IMR-90 (cell line): ENCODE data around the gene GDNF. TPM values are rescaled to one million over a fixed set of nuclear protein-coding genes. Genes with fewer than 3 reads are reported as not detected.

ENCODE experiments used
- ATAC-seq: fragments of 200-7000 bp; cut with Tn5 transposase; 2 replicates; pipeline ENCODE4 v1.9.1; 2020; ENCODE audit warnings: low read depth, mild to moderate bottlenecking, moderate library complexity
- BruUV-seq: library from RNA; stranded (reverse); fragments of 400-500 nt; replicated peaks from 2 replicates; lab custom pipeline; 2021; lab: Mats Ljungman, UMichigan
- CTCF ChIA-PET: fragments of 300-600 bp; formaldehyde crosslinking; extraction: SDS; loops from one replicate; lab custom pipeline; 2021; ENCODE audit warnings: antibody characterized with exemption; lab: Yijun Ruan, JAX
- POLR2A ChIA-PET: fragments of 300-600 bp; sonication (Branson Sonifier 250); formaldehyde crosslinking; loops from one replicate; lab custom pipeline; 2022; ENCODE audit warnings: antibody characterized with exemption; ENCODE audit not compliant: unreplicated experiment; lab: Charles Lee
- DNase-seq: peaks from one replicate; pipeline ENCODE4 v3.0.0; 2013
- H2AFZ ChIP-seq: replicated peaks from 2 replicates; pipeline ENCODE3; 2013; ENCODE audit warnings: low read length, mild to moderate bottlenecking; ENCODE audit not compliant: poor library complexity
- H2AK5ac ChIP-seq: 2 replicates; pipeline ENCODE4 v1.6.1; 2013; ENCODE audit warnings: low read depth, low read length, inconsistent platforms
- H2AK9ac ChIP-seq: replicated peaks from 2 replicates; pipeline ENCODE3; 2013; ENCODE audit warnings: mild to moderate bottlenecking, low read depth, low read length, moderate library complexity; ENCODE audit not compliant: poor library complexity
- H2BK120ac ChIP-seq: 2 replicates; pipeline ENCODE4 v1.6.1; 2013; ENCODE audit warnings: low read depth, low read length, inconsistent platforms
- H2BK15ac ChIP-seq: 3 replicates; pipeline ENCODE4 v1.6.1; 2013; ENCODE audit warnings: low read depth, low read length, inconsistent platforms
- H2BK20ac ChIP-seq: 2 replicates; pipeline ENCODE4 v1.6.1; 2013; ENCODE audit warnings: low read depth, mild to moderate bottlenecking, inconsistent platforms, low read length, moderate library complexity
- H2BK5ac ChIP-seq: 2 replicates; pipeline ENCODE4 v1.6.1; 2013; ENCODE audit warnings: mild to moderate bottlenecking, low read depth, low read length, inconsistent platforms; ENCODE audit not compliant: poor library complexity, severe bottlenecking
- H3K14ac ChIP-seq: replicated peaks from 2 replicates; pipeline ENCODE4 v1.6.1; 2013; ENCODE audit warnings: low read depth, low read length, inconsistent platforms
- H3K18ac ChIP-seq: 2 replicates; pipeline ENCODE4 v1.6.1; 2013; ENCODE audit warnings: low read depth, low read length, control low read depth
- H3K23ac ChIP-seq: 2 replicates; pipeline ENCODE4 v1.6.1; 2013; ENCODE audit warnings: low read depth, low read length, inconsistent platforms
- H3K27ac ChIP-seq: 2 replicates; pipeline ENCODE4 v1.5.1; 2013; ENCODE audit warnings: mild to moderate bottlenecking, control low read depth, low read length; ENCODE audit not compliant: insufficient read depth
- H3K27me3 ChIP-seq: 2 replicates; pipeline ENCODE4 v1.6.1; 2013; ENCODE audit warnings: low read length; ENCODE audit not compliant: control insufficient read depth, insufficient read depth
- H3K36me3 ChIP-seq: 2 replicates; pipeline ENCODE4 v1.6.1; 2013; ENCODE audit warnings: low read length, mixed read lengths; ENCODE audit not compliant: control insufficient read depth, insufficient read depth
- H3K4ac ChIP-seq: 2 replicates; pipeline ENCODE4 v1.6.1; 2013; ENCODE audit warnings: low read depth, low read length, inconsistent platforms
- H3K4me1 ChIP-seq: 2 replicates; pipeline ENCODE4 v1.6.1; 2013; ENCODE audit warnings: low read length, mixed read lengths; ENCODE audit not compliant: control insufficient read depth, insufficient read depth
- H3K4me2 ChIP-seq: 2 replicates; pipeline ENCODE4 v1.6.1; 2013; ENCODE audit warnings: low read depth, mild to moderate bottlenecking, control low read depth, low read length, moderate library complexity
- H3K4me3 ChIP-seq: 2 replicates; pipeline ENCODE4 v1.5.1; 2013; ENCODE audit warnings: low read depth, mild to moderate bottlenecking, control low read depth, low read length, moderate library complexity; ENCODE audit not compliant: insufficient read depth
- H3K56ac ChIP-seq: 2 replicates; pipeline ENCODE4 v1.6.1; 2013; ENCODE audit warnings: low read length, inconsistent platforms; ENCODE audit not compliant: insufficient read depth; ENCODE audit errors: extremely low read depth
- H3K79me1 ChIP-seq, 2 experiments: 2 replicates each; pipeline ENCODE4 v1.6.1; 2013; ENCODE audit warnings: low read length in 2 of 2, inconsistent platforms in 1 of 2, low read depth in 1 of 2
- H3K9ac ChIP-seq: 2 replicates; pipeline ENCODE4 v1.6.1; 2013; ENCODE audit warnings: low read depth, low read length, control low read depth
- H3K9me1 ChIP-seq: 2 replicates; pipeline ENCODE4 v1.6.1; 2013; ENCODE audit warnings: low read length, inconsistent platforms; ENCODE audit not compliant: insufficient read depth
- H3K9me3 ChIP-seq: 2 replicates; pipeline ENCODE4 v1.6.1; 2013; ENCODE audit warnings: low read length; ENCODE audit not compliant: control insufficient read depth, insufficient read depth
- H4K20me1 ChIP-seq: 2 replicates; pipeline ENCODE4 v1.6.1; 2013; ENCODE audit warnings: low read length, inconsistent platforms; ENCODE audit not compliant: insufficient read depth
- H4K5ac ChIP-seq: 2 replicates; pipeline ENCODE4 v1.6.1; 2013; ENCODE audit warnings: mild to moderate bottlenecking, low read depth, low read length, control low read depth
- H4K8ac ChIP-seq, 2 experiments: 2 replicates each; pipeline ENCODE4 v1.6.1; 2013; ENCODE audit warnings: low read depth in 2 of 2, low read length in 2 of 2, control low read depth in 1 of 2, inconsistent platforms in 1 of 2
- H4K91ac ChIP-seq: 2 replicates; pipeline ENCODE4 v1.6.1; 2013; ENCODE audit warnings: low read depth, low read length, inconsistent platforms; ENCODE audit not compliant: insufficient read depth
- CEBPB ChIP-seq: IDR thresholded peaks from 2 replicates; pipeline ENCODE4 v1.6.1; 2012; ENCODE audit warnings: low read depth, low read length, improper control_type of control experiment
- RAD21 ChIP-seq: IDR thresholded peaks from 2 replicates; pipeline ENCODE4 v1.6.1; 2012; ENCODE audit warnings: low read length, improper control_type of control experiment
- SMC3 ChIP-seq: fragments of 150-350 bp; IDR thresholded peaks from 2 replicates; pipeline ENCODE4 v1.6.1; 2016; ENCODE audit warnings: low read depth, mild to moderate bottlenecking, antibody characterized with exemption, low read length, moderate library complexity
- WGBS, 2 experiments: methylation state at CpG; one replicate each; pipeline versions ENCODE4 v1.1.5 to v1.1.7; 2013; ENCODE audit warnings: missing lambda C conversion rate in 2 of 2; ENCODE audit not compliant: insufficient read length in 1 of 2; ENCODE audit errors: extremely low coverage in 2 of 2; 5-methylcytosine and 5-hydroxymethylcytosine counted together
- dilution Hi-C: fragments of 300-500 bp; cut with HindIII; formaldehyde crosslinking; loops from one replicate; pipeline ENCODE4 v1.14.3; 2018; ENCODE audit warnings: low sequenced_read_pairs; ENCODE audit not compliant: unreplicated experiment
- in situ Hi-C: fragments of 300-500 bp; cut with MboI; formaldehyde crosslinking; loops from 3 replicates; pipeline ENCODE4 v1.14.3; 2019; ENCODE audit warnings: low sequenced_read_pairs, inconsistent platforms, mixed read lengths
- intact Hi-C: fragments of 100-400 bp; cut with micrococcal nuclease; formaldehyde crosslinking; loops from 2 replicates; pipeline ENCODE4 v1.10.0; 2022
- polyA plus RNA-seq, 3 experiments: library from polyadenylated mRNA; depleted of rRNA; stranded (reverse); fragments of >200 nt; gene quantifications; 2 replicates each; pipeline ENCODE4 v1.2.3, GENCODE V29; 2012; ENCODE audit warnings: low replicate concordance in 1 of 3
- total RNA-seq: library from RNA; depleted of rRNA; stranded (reverse); fragments of >200 nt; gene quantifications from 2 replicates; pipeline ENCODE4 v1.2.3, GENCODE V29; 2012
- TF ChIP-seq, protein P1 (sequence below): fragments of 150-350 bp; IDR thresholded peaks from 2 replicates; pipeline ENCODE4 v1.6.1; 2017; ENCODE audit warnings: mild to moderate bottlenecking, antibody characterized with exemption, low read length, low read depth
- TF ChIP-seq, protein P2 (sequence below): conservative IDR thresholded peaks from 2 replicates; pipeline ENCODE4 v1.5.1; 2012; ENCODE audit warnings: mild to moderate bottlenecking, low read depth, low read length, improper control_type of control experiment

Gene GDNF
- total and polyA plus RNA-seq, 2 of the 4 experiments (the other 2 are of a cell fraction) = 0.18 to 0.82 TPM

DNA sequence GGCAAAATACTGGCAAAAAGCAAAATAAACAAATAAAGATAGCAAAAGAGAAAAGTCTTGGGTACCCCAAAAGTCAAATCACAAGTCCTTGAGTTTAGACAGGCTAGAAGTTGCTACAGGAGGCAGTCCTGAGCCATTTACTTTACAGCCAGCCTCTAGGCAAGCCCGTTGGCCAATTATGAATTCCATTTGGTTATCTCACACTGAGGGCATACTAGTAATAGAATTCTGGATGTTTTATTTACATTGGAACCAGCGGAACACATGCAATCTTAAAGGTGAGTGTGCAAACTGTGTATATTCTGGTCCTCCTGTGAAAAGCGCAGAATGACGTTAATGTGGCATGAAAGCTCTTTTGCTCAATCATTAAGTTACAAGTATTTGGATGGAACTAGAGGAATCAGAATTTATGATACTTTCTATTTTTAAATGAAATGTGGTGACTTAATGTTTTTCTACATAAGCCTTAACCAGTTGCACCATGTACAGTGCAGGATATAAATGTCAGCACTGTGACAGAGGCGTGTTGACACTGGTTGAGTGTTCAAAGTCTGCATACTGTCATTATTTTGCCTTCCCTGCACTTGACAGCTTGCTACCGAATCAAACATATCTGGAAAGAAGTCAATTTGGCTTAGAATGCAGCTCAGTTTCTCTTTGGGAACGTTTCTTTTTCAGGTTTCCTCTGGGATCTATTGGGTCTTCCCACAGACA is 7.9 kb downstream of the GDNF start:
- Histone ChIP-seq H3K4me2 (peak overlapping the region; percentile 62; the same call in 1 of the 2 replicates), H2BK5ac (no peak overlapping the region), H3K23ac (0 out of 2 replicates have a peak overlapping the region, but pooled peaks have one; percentile 45), H4K91ac (no peak overlapping the region; the same call in 1 of the 2 replicates), H3K79me1 (no peaks in the 10 kb centered on the region), H3K4me1 (peaks cover 6% of the 10 kb centered on the region; the same call in 1 of the 2 replicates), H2BK120ac (peak overlapping the region; percentile 11; the same call in 1 of the 2 replicates), H3K4me3 (no peak overlapping the region), H2BK20ac (peak overlapping the region; percentile 62; the same call in 1 of the 2 replicates), H3K27me3 (peaks cover 4% of the 10 kb centered on the region; the same call in 1 of the 2 replicates), H3K9me1 (peaks cover 4% of the 10 kb centered on the region; the same call in 1 of the 2 replicates), H3K18ac (peak overlapping the region; percentile 58; the same call in 1 of the 2 replicates), H3K36me3 (no peaks in the 10 kb centered on the region), H3K9me3 (no peaks in the 10 kb centered on the region), H3K27ac (no peak overlapping the region), H3K14ac (peak overlapping the region; percentile 32; the same call in 1 of the 2 replicates), H2AK5ac (no peak overlapping the region), H2AK9ac (no peak overlapping the region), H4K20me1 (no peaks in the 10 kb centered on the region; the same call in 1 of the 2 replicates), H3K4ac (no peak overlapping the region), H2AFZ (no peak overlapping the region), H4K5ac (no peak overlapping the region), H3K56ac (no peak overlapping the region), H4K8ac (no peak overlapping the region), H3K9ac (no peak overlapping the region), H2BK15ac (0 out of 3 replicates have a peak overlapping the region, but pooled peaks have one; percentile 14)
- peak; percentile 27 for TF ChIP-seq RAD21
- peak; percentile 75 for TF ChIP-seq CEBPB
- no peak for TF ChIP-seq SMC3
- TF ChIP-seq, protein P1, sequence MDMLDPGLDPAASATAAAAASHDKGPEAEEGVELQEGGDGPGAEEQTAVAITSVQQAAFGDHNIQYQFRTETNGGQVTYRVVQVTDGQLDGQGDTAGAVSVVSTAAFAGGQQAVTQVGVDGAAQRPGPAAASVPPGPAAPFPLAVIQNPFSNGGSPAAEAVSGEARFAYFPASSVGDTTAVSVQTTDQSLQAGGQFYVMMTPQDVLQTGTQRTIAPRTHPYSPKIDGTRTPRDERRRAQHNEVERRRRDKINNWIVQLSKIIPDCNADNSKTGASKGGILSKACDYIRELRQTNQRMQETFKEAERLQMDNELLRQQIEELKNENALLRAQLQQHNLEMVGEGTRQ = no peak
- TF ChIP-seq, protein P2, sequence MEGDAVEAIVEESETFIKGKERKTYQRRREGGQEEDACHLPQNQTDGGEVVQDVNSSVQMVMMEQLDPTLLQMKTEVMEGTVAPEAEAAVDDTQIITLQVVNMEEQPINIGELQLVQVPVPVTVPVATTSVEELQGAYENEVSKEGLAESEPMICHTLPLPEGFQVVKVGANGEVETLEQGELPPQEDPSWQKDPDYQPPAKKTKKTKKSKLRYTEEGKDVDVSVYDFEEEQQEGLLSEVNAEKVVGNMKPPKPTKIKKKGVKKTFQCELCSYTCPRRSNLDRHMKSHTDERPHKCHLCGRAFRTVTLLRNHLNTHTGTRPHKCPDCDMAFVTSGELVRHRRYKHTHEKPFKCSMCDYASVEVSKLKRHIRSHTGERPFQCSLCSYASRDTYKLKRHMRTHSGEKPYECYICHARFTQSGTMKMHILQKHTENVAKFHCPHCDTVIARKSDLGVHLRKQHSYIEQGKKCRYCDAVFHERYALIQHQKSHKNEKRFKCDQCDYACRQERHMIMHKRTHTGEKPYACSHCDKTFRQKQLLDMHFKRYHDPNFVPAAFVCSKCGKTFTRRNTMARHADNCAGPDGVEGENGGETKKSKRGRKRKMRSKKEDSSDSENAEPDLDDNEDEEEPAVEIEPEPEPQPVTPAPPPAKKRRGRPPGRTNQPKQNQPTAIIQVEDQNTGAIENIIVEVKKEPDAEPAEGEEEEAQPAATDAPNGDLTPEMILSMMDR = peak; percentile 16; the same call in 1 of the 2 replicates
- BruUV-seq = no TSS peak
- ATAC-seq = peak; percentile 81
- ChIA-PET POLR2A (no interaction called here), CTCF (interaction anchor here (0.6 to 1.9 kb wide), 2 partner anchors 30 to 419 kb away, joined by 3 to 7 read pairs; no protein-coding TSS in a partner anchor)
- in situ Hi-C loops (no loop called here), intact Hi-C loops (loop anchor here (1.0 to 10.0 kb wide), 2 partner anchors 217 to 419 kb away; no protein-coding TSS in a partner anchor), dilution Hi-C loops (no loop called here)
- DNase-seq = peak; percentile 84
- WGBS, 2 experiments = 50% methylated on average over 2 of the region's 7 CpGs; no CpG with 5 or more reads in 1 of the 2 experiments
